NCI-H2227 (cell line): ENCODE data around the gene BRINP1.
"Not testable (repeated sequence)": the region's sequence is repeated elsewhere in the genome, so short reads cannot be mapped to it uniquely, and the experiment has no call there.

Experiments used
- DNase-seq: peaks from one replicate; lab custom pipeline; 2025; ENCODE audit not compliant: unreplicated experiment; lab: John Stamatoyannopoulos, UW

Gene BRINP1

GRCh38 chr9:119215651-119216050, 153.6 kb downstream of the BRINP1 start:
- no peak for DNase-seq

- no peak for DNase-seq
Measured at GRCh38 chr9:119213471-119213870, 155.8 kb downstream of the BRINP1 start.

- DNase-seq, result no peak
Measured at GRCh38 chr9:119197893-119198607, 171.2 kb downstream of the BRINP1 start.

- DNase-seq, result no peak
Measured at GRCh38 chr9:119195521-119195920, 173.7 kb downstream of the BRINP1 start.

GRCh38 chr9:119185298-119185697, 183.9 kb downstream of the BRINP1 start:
- DNase-seq, result no peak

GRCh38 chr9:119184265-119184936, 184.8 kb downstream of the BRINP1 start:
- no peak for DNase-seq

GRCh38 chr9:119181561-119181960, 187.7 kb downstream of the BRINP1 start:
- no peak for DNase-seq

GRCh38 chr9:119180897-119181296, 188.3 kb downstream of the BRINP1 start:
- no peak for DNase-seq

- DNase-seq, result no peak
Measured at GRCh38 chr9:119179701-119180100, 189.5 kb downstream of the BRINP1 start.

- DNase-seq, result no peak
Measured at GRCh38 chr9:119177196-119177595, 192.0 kb downstream of the BRINP1 start.

GRCh38 chr9:119175581-119175980, 193.7 kb downstream of the BRINP1 start:
- DNase-seq, result no peak

- DNase-seq, result not testable (repeated sequence)
Measured at GRCh38 chr9:119169222-119169621, 200.0 kb downstream of the BRINP1 start.

GRCh38 chr9:119167876-119168275, 201.4 kb downstream of the BRINP1 start:
- no peak for DNase-seq

- no peak for DNase-seq
Measured at GRCh38 chr9:119167267-119167666, 202.0 kb downstream of the BRINP1 start.

GRCh38 chr9:119166096-119166495, 203.1 kb downstream of the BRINP1 start:
- no peak for DNase-seq

GRCh38 chr9:119165131-119165530, 204.1 kb downstream of the BRINP1 start:
- DNase-seq, result no peak

- no peak for DNase-seq
Measured at GRCh38 chr9:119164716-119165115, 204.5 kb downstream of the BRINP1 start.

GRCh38 chr9:119160551-119160950, 208.7 kb downstream of the BRINP1 start:
- no peak for DNase-seq

GRCh38 chr9:119159386-119159785, 209.8 kb downstream of the BRINP1 start:
- DNase-seq, result no peak

GRCh38 chr9:119157196-119157595, 212.0 kb downstream of the BRINP1 start:
- no peak for DNase-seq

GRCh38 chr9:119156354-119156753, 212.9 kb downstream of the BRINP1 start:
- no peak for DNase-seq

- no peak for DNase-seq
Measured at GRCh38 chr9:119154527-119154926, 214.7 kb downstream of the BRINP1 start.

- DNase-seq, result no peak
Measured at GRCh38 chr9:119153402-119153801, 215.8 kb downstream of the BRINP1 start.
